Esophagus squamous epithelium (tissue), 5 donors: ENCODE results near the gene IL1RN. TPM values are rescaled to one million over a fixed set of nuclear protein-coding genes. Genes with fewer than 3 reads are reported as not detected.
A peak's percentile ranks its signal among the peaks of the same experiment; 100 is the strongest.

Experiments used
- DNase-seq: peaks from one replicate; lab custom pipeline; 2025; lab: John Stamatoyannopoulos, UW
- H3K27ac ChIP-seq, 4 donors: fragments of 200-600 bp; sonication (generic); one replicate each; pipeline ENCODE4 v1.5.1; 2016 to 2019; ENCODE audit warnings: mild to moderate bottlenecking in 1 of 4
- H3K27me3 ChIP-seq, 4 donors: fragments of 200-600 bp; sonication (generic); 1 replicate in 3 of 4; 2 replicates in 1 of 4; pipeline versions ENCODE4 v1.5.1 to v1.6.0; 2017 to 2021; ENCODE audit warnings: antibody characterized with exemption in 1 of 4
- H3K36me3 ChIP-seq, 3 donors: fragments of 200-600 bp; sonication (generic); one replicate each; pipeline ENCODE4 v1.5.1; 2016 to 2019
- H3K4me1 ChIP-seq, 3 donors: fragments of 200-600 bp; sonication (generic); one replicate each; pipeline ENCODE4 v1.5.1; 2017 to 2019
- H3K4me3 ChIP-seq, 4 donors: fragments of 200-600 bp; sonication (generic); 1 replicate in 3 of 4; 2 replicates in 1 of 4; pipeline ENCODE4 v1.5.1; 2016 to 2019; ENCODE audit warnings: mild to moderate bottlenecking in 2 of 4, moderate library complexity in 1 of 4
- H3K9me3 ChIP-seq, 3 donors: fragments of 200-600 bp; sonication (generic); one replicate each; pipeline ENCODE4 v1.5.1; 2016 to 2019
- POLR2A ChIP-seq, 4 donors: fragments of 450-650 bp; IDR thresholded peaks; one replicate each; pipeline ENCODE4 v1.6.1; 2017; ENCODE audit warnings: antibody characterized with exemption in 4 of 4, mild to moderate bottlenecking in 4 of 4, moderate library complexity in 3 of 4
- WGBS, 2 donors: methylation state at CpG; one replicate each; pipeline ENCODE4 v1.1.5; 2018; 5-methylcytosine and 5-hydroxymethylcytosine counted together
- intact Hi-C: fragments of 100-400 bp; cut with DNase I; formaldehyde crosslinking; loops from one replicate; pipeline ENCODE4 v1.15.0; 2022
- total RNA-seq, 4 donors: library from RNA; depleted of rRNA; stranded (reverse); fragments of >200 nt; gene quantifications; one replicate each; pipeline ENCODE4 v1.1.0, GENCODE V29; 2016
- TF ChIP-seq, protein P1 (sequence below), 6 experiments: fragments of 450-650 bp in 4 of 6; fragments of 200-600 bp in 2 of 6; sonication (generic) in 2 of 6; IDR thresholded peaks; one replicate each; pipeline ENCODE4 v1.5.1; 2016 to 2019; ENCODE audit warnings: antibody characterized with exemption in 6 of 6, mild to moderate bottlenecking in 4 of 6, moderate library complexity in 4 of 6
- donor health status: DM: yes; HTN: yes; CAD: no.

IL1RN gene
- total RNA-seq, 4 donors from 2014 or later = 594 to 1,539 (median 978) TPM

DNA sequence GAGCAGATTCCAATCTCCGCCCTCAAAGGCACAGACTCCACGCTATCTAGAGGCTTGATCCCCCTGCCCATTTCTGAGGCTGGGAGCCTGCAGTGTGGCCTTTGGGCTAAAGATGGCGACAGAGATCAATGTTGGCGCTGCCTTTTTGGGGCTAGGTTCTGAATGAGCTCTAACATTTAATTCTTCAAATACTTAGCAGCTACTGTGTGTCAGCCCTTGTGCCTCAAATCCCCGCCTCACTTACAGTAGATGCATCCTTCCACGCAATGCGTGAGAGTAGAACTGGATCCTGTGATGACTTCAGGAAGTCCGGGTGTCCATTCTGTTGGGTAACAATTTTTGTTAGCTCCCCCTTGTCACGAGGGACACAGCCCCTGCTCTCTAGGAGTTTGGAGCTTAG, 47.3 kb upstream of the IL1RN start:
- H3K9me3 ChIP-seq = no peaks in the 10 kb centered on the region
- no peak overlapping the region for H3K4me3 ChIP-seq
- H3K27me3 ChIP-seq = no peaks in the 10 kb centered on the region
- peaks cover 5 to 62% (median 12%) of the 10 kb centered on the region in 3 donors for H3K4me1 ChIP-seq
- 18 to 36% methylated on average over 8 to 9 of the region's 9 CpGs for WGBS, 2 donors
- no peak for DNase-seq
- intact Hi-C loops = loop anchor here (5.0 kb wide), 1 partner anchor 117 kb away; no protein-coding TSS in a partner anchor
- H3K27ac ChIP-seq = peak overlapping the region in 3 of 4 donors; percentile 78 to 94 (median 81)
- H3K36me3 ChIP-seq = no peaks in the 10 kb centered on the region
- TF ChIP-seq, protein P1, sequence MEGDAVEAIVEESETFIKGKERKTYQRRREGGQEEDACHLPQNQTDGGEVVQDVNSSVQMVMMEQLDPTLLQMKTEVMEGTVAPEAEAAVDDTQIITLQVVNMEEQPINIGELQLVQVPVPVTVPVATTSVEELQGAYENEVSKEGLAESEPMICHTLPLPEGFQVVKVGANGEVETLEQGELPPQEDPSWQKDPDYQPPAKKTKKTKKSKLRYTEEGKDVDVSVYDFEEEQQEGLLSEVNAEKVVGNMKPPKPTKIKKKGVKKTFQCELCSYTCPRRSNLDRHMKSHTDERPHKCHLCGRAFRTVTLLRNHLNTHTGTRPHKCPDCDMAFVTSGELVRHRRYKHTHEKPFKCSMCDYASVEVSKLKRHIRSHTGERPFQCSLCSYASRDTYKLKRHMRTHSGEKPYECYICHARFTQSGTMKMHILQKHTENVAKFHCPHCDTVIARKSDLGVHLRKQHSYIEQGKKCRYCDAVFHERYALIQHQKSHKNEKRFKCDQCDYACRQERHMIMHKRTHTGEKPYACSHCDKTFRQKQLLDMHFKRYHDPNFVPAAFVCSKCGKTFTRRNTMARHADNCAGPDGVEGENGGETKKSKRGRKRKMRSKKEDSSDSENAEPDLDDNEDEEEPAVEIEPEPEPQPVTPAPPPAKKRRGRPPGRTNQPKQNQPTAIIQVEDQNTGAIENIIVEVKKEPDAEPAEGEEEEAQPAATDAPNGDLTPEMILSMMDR (IDR thresholded peaks at IDR 0.05) = peak in 5 of 6 experiments; percentile 53 to 86 (median 64)
- no peak for TF ChIP-seq POLR2A (IDR thresholded peaks at IDR 0.05)

DNA sequence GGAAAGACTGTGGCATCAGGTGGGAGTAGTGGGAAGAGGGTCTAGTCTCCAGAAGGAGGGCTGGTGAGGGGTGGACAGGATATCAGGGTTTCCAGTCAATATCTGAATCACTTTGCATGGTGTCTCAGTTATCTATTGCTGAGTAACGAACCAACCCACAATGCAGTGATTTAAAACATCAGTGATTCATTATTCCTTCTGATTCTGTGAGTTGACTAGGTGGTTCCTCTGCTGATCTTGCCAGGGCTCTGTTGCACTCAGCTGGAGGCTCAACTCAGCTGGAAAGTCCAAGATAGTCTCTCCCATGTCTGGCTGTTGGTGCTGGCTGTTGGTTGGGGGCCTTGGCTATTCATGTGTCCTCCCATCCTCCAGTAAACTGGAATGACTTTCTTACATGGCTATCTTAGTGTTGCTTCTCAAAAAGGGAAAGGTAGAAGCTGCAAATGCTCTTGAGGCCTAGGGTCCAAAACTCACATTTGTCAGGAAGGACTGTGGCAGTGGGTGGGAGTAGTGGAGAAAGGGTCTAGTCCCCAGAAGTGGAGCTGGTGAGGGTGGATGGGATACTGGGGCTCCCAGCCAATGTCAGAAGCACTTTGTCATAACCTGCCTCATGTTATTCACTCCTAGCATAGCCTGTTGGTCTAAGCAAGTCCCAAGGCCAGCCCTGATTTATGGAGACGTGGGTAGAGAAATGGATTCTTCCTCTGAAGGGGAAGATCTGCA, 45.7 kb upstream of the IL1RN start:
- H3K36me3 ChIP-seq = no peaks in the 10 kb centered on the region
- no peak overlapping the region for H3K4me3 ChIP-seq
- WGBS, 2 donors = 20 to 37% methylated on average over 2 of the region's 2 CpGs
- H3K27ac ChIP-seq = peak overlapping the region in 2 of 4 donors; percentile 38 to 81
- no peak for TF ChIP-seq POLR2A (IDR thresholded peaks at IDR 0.05)
- TF ChIP-seq, protein P1 (IDR thresholded peaks at IDR 0.05) = no peak
- no peak for DNase-seq
- intact Hi-C loops = loop anchor here (5.0 kb wide), 1 partner anchor 116 kb away; no protein-coding TSS in a partner anchor
- peaks cover 5 to 67% (median 12%) of the 10 kb centered on the region in 3 donors for H3K4me1 ChIP-seq
- no peaks in the 10 kb centered on the region for H3K27me3 ChIP-seq
- no peaks in the 10 kb centered on the region for H3K9me3 ChIP-seq

DNA sequence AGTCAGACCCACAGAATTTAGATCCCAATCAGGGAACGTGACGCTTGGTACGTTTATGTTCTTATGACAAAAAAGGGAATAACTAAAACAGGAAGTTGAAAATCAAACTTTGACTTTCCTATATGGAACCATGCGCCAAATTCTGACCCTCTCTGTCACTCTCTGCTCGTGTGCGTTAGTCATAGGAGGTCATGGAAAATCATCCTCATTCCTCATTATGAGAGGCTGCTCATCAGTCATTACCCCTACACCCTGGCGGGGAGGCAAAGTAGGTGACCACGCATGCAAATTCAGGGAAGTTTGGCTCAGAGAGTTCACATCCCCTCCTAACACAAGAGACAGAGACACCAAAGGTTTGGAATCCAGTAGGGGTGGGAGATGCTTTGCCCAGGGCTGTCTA, 44.1 kb upstream of the IL1RN start:
- peaks cover under 1 to 51% (median 5%) of the 10 kb centered on the region in 3 donors for H3K4me1 ChIP-seq
- H3K36me3 ChIP-seq = no peaks in the 10 kb centered on the region
- H3K9me3 ChIP-seq = no peaks in the 10 kb centered on the region
- TF ChIP-seq POLR2A (IDR thresholded peaks at IDR 0.05) = no peak
- TF ChIP-seq, protein P1 (IDR thresholded peaks at IDR 0.05) = no peak
- H3K27me3 ChIP-seq = no peaks in the 10 kb centered on the region
- intact Hi-C loops = loop anchor here (5.0 kb wide), 1 partner anchor 114 kb away; no protein-coding TSS in a partner anchor
- DNase-seq = no peak
- no peak overlapping the region for H3K4me3 ChIP-seq
- H3K27ac ChIP-seq = peak overlapping the region in 1 of 4 donors; percentile 51
- 45 to 62% methylated on average over 8 of the region's 8 CpGs for WGBS, 2 donors

DNA sequence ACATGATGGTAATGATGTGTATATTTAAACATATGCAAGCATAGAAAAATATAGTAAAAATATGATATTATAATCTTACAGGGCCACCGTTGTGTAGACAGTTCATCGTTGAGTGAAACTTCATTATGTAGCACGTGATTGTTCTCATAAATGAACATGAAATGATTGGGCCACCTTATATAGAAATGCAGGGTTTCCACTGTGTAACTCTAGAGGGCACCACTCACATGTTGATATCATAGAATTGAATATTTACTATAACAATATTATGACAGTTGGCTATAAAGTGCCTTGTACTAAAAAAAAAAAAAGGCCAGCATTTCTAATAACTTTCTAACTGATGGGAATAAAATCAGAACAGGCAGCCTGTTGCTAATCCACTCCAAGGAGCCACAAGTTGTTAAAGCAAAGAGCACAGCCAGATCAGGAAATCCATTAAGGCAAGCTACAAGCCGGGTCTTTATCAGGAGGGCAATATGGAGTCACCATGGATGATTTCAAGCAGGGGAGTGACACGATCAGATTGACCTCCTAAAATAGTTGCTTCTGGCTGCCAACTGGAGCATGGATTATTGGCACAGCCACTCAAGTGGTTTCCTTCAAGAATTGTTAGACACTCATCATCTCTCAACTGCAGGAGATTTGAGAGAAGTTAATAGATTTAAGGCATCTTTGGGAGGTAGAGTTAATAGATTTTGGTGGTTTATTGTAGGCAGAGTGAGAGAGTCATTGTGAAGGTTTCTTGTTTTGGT, 43.0 kb upstream of the IL1RN start:
- Histone ChIP-seq H3K4me3 (no peak overlapping the region), H3K27me3 (no peaks in the 10 kb centered on the region), H3K27ac (peak overlapping the region; percentile 3 to 87 (median 78)), H3K9me3 (no peaks in the 10 kb centered on the region), H3K36me3 (no peaks in the 10 kb centered on the region), H3K4me1 (peaks cover 0 to 40% (median 3%) of the 10 kb centered on the region in 3 donors)
- intact Hi-C loops = loop anchor here (5.0 kb wide), 1 partner anchor 113 kb away; no protein-coding TSS in a partner anchor
- no peak for TF ChIP-seq POLR2A (IDR thresholded peaks at IDR 0.05)
- TF ChIP-seq, protein P1 (IDR thresholded peaks at IDR 0.05) = peak in 5 of 6 experiments; percentile 26 to 71 (median 50)
- WGBS, 2 donors = 28 to 37% methylated on average over 5 of the region's 5 CpGs
- no peak for DNase-seq
